Measurements from ENCODE around the gene ATF4.

Gene ATF4

GRCh38 chr22:39518996-39519680, 1.2 kb upstream of the ATF4 start (continued):
- peak; percentile 40; the same call in 1 of the 2 replicates for TF ChIP-seq ZNF394 (tag by site-specific recombination; IDR thresholded peaks at IDR 0.05; ENCODE audit: borderline replicate concordance)
- peak; percentile 57 for TF ChIP-seq SP2 (tag by site-specific recombination; IDR thresholded peaks at IDR 0.05)
- TF ChIP-seq ZBTB17 (tag by site-specific recombination; IDR thresholded peaks at IDR 0.05) = no peak
- no peak for TF ChIP-seq PRDM1 (tag by site-specific recombination; IDR thresholded peaks at IDR 0.05)
- no peak for TF ChIP-seq YY1 (tag by site-specific recombination; IDR thresholded peaks at IDR 0.05)
- TF ChIP-seq ZNF600 (tag by site-specific recombination; IDR thresholded peaks at IDR 0.05) = peak; percentile 63; the same call in 1 of the 2 replicates
- no peak for TF ChIP-seq OSR2 (tag by site-specific recombination; IDR thresholded peaks at IDR 0.05)
- peak; percentile 22; the same call in 1 of the 2 replicates for TF ChIP-seq ZNF654 (tag by site-specific recombination; IDR thresholded peaks at IDR 0.05; ENCODE audit: low read depth)
- TF ChIP-seq ZNF223 (tag by site-specific recombination; IDR thresholded peaks at IDR 0.05) = no peak
- no peak for TF ChIP-seq HOXA7 (CRISPR knock-in tag; IDR thresholded peaks at IDR 0.05; ENCODE audit: borderline replicate concordance)
- TF ChIP-seq IKZF3 (tag by site-specific recombination; IDR thresholded peaks at IDR 0.05) = peak; percentile 7; the same call in 1 of the 2 replicates
- peak; percentile 77; the same call in 1 of the 2 replicates for TF ChIP-seq ZNF501 (tag by site-specific recombination; IDR thresholded peaks at IDR 0.05)
- no peak for TF ChIP-seq ZNF16 (tag by site-specific recombination; IDR thresholded peaks at IDR 0.05; ENCODE audit: low read depth)
- TF ChIP-seq ZNF692 (tag by site-specific recombination; IDR thresholded peaks at IDR 0.05) = no peak; the same call in 1 of the 2 replicates
- no peak for TF ChIP-seq ELK4 (IDR thresholded peaks at IDR 0.05; ENCODE audit: borderline replicate concordance, low read depth, low read length)
- TF ChIP-seq ZFP37 (tag by site-specific recombination; IDR thresholded peaks at IDR 0.05) = no peak
- peak; percentile 55 for TF ChIP-seq KLF7 (tag by site-specific recombination; IDR thresholded peaks at IDR 0.05; ENCODE audit: borderline replicate concordance)
- TF ChIP-seq ZNF48 (tag by site-specific recombination; IDR thresholded peaks at IDR 0.05) = no peak
- TF ChIP-seq ZFP69B (tag by site-specific recombination; IDR thresholded peaks at IDR 0.05) = 0 out of 2 replicates have a peak, but pooled peaks have one; percentile 33
- TF ChIP-seq KLF10 (tag by site-specific recombination; IDR thresholded peaks at IDR 0.05) = 0 out of 2 replicates have a peak, but pooled peaks have one; percentile 55
- no peak for TF ChIP-seq ZNF768 (tag by site-specific recombination; IDR thresholded peaks at IDR 0.05)
- TF ChIP-seq PRDM10 (tag by site-specific recombination; IDR thresholded peaks at IDR 0.05) = peak; percentile 56
- no peak for TF ChIP-seq ZNF350 (tag by site-specific recombination; IDR thresholded peaks at IDR 0.05)
- TF ChIP-seq ZNF561 (tag by site-specific recombination; IDR thresholded peaks at IDR 0.05; ENCODE audit: borderline replicate concordance) = 0 out of 2 replicates have a peak, but pooled peaks have one; percentile 34
- no peak for TF ChIP-seq GFI1B (tag by site-specific recombination; IDR thresholded peaks at IDR 0.05)
- TF ChIP-seq ZNF324 (tag by site-specific recombination; IDR thresholded peaks at IDR 0.05) = 0 out of 2 replicates have a peak, but pooled peaks have one; percentile 45
- TF ChIP-seq KLF16 (tag by site-specific recombination; IDR thresholded peaks at IDR 0.05) = peak; percentile 71; the same call in 1 of the 2 replicates
- no peak for TF ChIP-seq ZNF510 (tag by site-specific recombination; IDR thresholded peaks at IDR 0.05; ENCODE audit: insufficient replicate concordance)
